Vagina (tissue), 2 donors: ENCODE data around the gene ARMH2. TPM values are rescaled to one million over a fixed set of nuclear protein-coding genes. Genes with fewer than 3 reads are reported as not detected.
"Not testable (repeated sequence)": the region's sequence is repeated elsewhere in the genome, so short reads cannot be mapped to it uniquely, and the experiment has no call there.

Experiments
- DNase-seq, 2 donors: peaks; one replicate each; pipeline ENCODE4 v3.0.0-alpha.2; 2017; ENCODE audit errors: extremely low spot score in 2 of 2
- H3K27ac ChIP-seq: fragments of 200-600 bp; sonication (generic); one replicate; pipeline ENCODE4 v1.5.1; 2019
- H3K27me3 ChIP-seq: fragments of 200-600 bp; sonication (generic); one replicate; pipeline ENCODE4 v1.5.1; 2019
- H3K36me3 ChIP-seq, 2 donors: fragments of 200-600 bp; sonication (generic); one replicate each; pipeline ENCODE4 v1.5.1; 2017 to 2019
- H3K4me1 ChIP-seq: fragments of 200-600 bp; sonication (generic); one replicate; pipeline ENCODE4 v1.5.1; 2019
- H3K4me3 ChIP-seq, 2 donors: fragments of 200-600 bp; sonication (generic); 1 replicate in 1 of 2; 2 replicates in 1 of 2; pipeline ENCODE4 v1.5.1; 2016 to 2019
- H3K9me3 ChIP-seq: fragments of 200-600 bp; sonication (generic); one replicate; pipeline ENCODE4 v1.5.1; 2019
- POLR2A ChIP-seq, 2 donors: fragments of 450-650 bp; IDR thresholded peaks; one replicate each; pipeline ENCODE4 v1.6.1; 2017; ENCODE audit warnings: antibody characterized with exemption in 2 of 2, mild to moderate bottlenecking in 2 of 2, moderate library complexity in 2 of 2
- POLR2AphosphoS5 ChIP-seq, 2 donors: sonication (generic); formaldehyde crosslinking; IDR thresholded peaks; one replicate each; pipeline ENCODE4 v1.9.0; 2017; ENCODE audit warnings: antibody characterized with exemption in 2 of 2, mild to moderate bottlenecking in 2 of 2, low read depth in 1 of 2; ENCODE audit not compliant: insufficient read depth in 1 of 2
- intact Hi-C: fragments of 100-400 bp; cut with DNase I; formaldehyde crosslinking; loops from one replicate; pipeline ENCODE4 v1.15.1; 2023
- total RNA-seq: library from RNA; depleted of rRNA; stranded (reverse); fragments of >200 nt; gene quantifications from one replicate; pipeline ENCODE4 v1.2.3, GENCODE V29; 2016
- TF ChIP-seq, protein P1 (sequence below), 3 experiments: fragments of 450-650 bp in 2 of 3; fragments of 200-600 bp in 1 of 3; sonication (generic) in 1 of 3; IDR thresholded peaks; one replicate each; pipeline ENCODE4 v1.5.1; 2017 to 2019; ENCODE audit warnings: antibody characterized with exemption in 3 of 3, mild to moderate bottlenecking in 2 of 3, moderate library complexity in 2 of 3

ARMH2 gene
- total RNA-seq, 1 donor from 2014 or later: not detected

DNA sequence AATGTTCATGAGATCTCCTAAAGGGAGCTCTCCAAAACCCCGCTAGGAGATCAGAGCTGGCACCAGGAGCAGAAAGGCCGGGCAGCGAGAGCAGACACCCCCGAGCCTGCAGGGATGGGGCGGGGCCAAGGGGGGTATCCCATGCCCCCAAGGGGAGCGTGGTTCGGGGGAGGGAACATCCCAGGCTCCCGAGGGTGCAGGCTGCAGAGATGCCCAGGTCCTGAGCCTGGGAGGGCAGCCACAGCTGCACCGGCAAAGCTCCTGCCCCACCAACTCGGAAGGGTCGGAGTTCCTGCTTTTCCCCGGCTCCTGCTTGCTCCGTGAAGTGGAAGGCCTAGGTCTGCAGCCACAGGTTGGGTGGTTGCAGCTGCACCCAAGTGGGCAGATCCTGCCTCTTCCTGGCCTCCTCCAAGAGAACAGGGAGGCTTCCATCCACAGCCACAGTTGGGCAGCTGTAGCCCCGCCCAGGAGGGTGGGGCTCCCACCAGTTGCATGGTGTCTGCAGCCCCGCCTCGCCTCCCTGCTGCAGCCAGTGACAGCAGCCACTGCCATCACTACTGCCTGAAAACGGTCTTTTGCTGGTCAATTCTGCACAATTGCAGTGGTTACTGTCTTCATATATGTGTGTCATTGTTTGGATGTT, 37.4 kb downstream of the ARMH2 start:
- DNase-seq: no peak
- no peaks in the 10 kb centered on the region for H3K27me3 ChIP-seq
- no peak overlapping the region for H3K4me3 ChIP-seq
- no peak overlapping the region for H3K27ac ChIP-seq
- intact Hi-C loops: no loop called here
- no peaks in the 10 kb centered on the region for H3K9me3 ChIP-seq
- no peaks in the 10 kb centered on the region for H3K36me3 ChIP-seq
- no peaks in the 10 kb centered on the region for H3K4me1 ChIP-seq
- TF ChIP-seq POLR2A (IDR thresholded peaks at IDR 0.05) (no peak), POLR2AphosphoS5 (IDR thresholded peaks at IDR 0.05; ENCODE audit: insufficient read depth in 1 of 2, low read depth in 1 of 2) (no peak)
- TF ChIP-seq, protein P1, sequence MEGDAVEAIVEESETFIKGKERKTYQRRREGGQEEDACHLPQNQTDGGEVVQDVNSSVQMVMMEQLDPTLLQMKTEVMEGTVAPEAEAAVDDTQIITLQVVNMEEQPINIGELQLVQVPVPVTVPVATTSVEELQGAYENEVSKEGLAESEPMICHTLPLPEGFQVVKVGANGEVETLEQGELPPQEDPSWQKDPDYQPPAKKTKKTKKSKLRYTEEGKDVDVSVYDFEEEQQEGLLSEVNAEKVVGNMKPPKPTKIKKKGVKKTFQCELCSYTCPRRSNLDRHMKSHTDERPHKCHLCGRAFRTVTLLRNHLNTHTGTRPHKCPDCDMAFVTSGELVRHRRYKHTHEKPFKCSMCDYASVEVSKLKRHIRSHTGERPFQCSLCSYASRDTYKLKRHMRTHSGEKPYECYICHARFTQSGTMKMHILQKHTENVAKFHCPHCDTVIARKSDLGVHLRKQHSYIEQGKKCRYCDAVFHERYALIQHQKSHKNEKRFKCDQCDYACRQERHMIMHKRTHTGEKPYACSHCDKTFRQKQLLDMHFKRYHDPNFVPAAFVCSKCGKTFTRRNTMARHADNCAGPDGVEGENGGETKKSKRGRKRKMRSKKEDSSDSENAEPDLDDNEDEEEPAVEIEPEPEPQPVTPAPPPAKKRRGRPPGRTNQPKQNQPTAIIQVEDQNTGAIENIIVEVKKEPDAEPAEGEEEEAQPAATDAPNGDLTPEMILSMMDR (IDR thresholded peaks at IDR 0.05): no peak

DNA sequence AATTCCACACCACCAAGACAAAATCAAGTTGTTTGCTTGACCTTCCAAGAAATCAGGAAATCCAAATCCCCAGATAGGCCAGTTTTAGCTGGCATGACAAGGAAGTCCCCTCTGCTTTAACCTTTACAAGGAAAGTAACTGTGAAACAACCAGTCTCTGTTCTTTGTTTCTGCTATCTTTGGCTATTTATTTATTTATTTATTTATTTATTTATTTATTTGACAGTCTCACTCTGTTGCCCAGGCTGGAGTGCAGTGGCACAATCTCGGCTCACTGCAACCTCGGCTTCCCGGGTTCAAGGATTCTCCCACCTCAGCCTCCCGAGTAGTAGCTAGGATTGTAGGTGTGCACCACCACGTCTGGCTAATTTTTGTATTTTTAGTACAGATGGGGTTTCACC, 38.5 kb downstream of the ARMH2 start:
- TF ChIP-seq POLR2A (IDR thresholded peaks at IDR 0.05) (no peak), POLR2AphosphoS5 (IDR thresholded peaks at IDR 0.05; ENCODE audit: insufficient read depth in 1 of 2, low read depth in 1 of 2) (no peak)
- TF ChIP-seq, protein P1 (IDR thresholded peaks at IDR 0.05): no peak
- intact Hi-C loops: no loop called here
- no peak overlapping the region for H3K27ac ChIP-seq
- no peak for DNase-seq
- H3K36me3 ChIP-seq: no peaks in the 10 kb centered on the region
- no peaks in the 10 kb centered on the region for H3K27me3 ChIP-seq
- no peaks in the 10 kb centered on the region for H3K9me3 ChIP-seq
- no peaks in the 10 kb centered on the region for H3K4me1 ChIP-seq
- no peak overlapping the region for H3K4me3 ChIP-seq

DNA sequence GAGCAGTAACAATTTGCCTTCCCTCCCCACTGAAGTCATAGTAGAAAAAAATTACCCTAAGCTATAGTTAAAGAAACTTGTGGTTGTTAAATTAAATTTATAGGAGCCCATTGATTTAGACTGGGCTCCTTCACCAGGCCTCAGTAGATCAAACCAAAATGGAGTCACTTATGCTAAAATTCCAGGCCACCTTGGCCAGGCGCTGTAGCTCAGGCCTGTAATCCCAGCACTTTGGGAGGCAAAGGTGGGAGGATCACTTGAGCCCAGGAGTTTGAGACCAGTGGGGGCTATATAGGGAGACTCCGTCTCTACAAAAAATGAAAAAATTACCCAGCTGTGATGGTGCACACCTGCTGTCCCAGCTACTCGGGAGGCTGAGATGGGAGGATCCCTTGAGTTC, 39.0 kb downstream of the ARMH2 start:
- H3K9me3 ChIP-seq: no peaks in the 10 kb centered on the region
- no peak overlapping the region for H3K4me3 ChIP-seq
- no peaks in the 10 kb centered on the region for H3K36me3 ChIP-seq
- DNase-seq: no peak
- H3K4me1 ChIP-seq: no peaks in the 10 kb centered on the region
- no peaks in the 10 kb centered on the region for H3K27me3 ChIP-seq
- TF ChIP-seq, protein P1 (IDR thresholded peaks at IDR 0.05): no peak
- TF ChIP-seq POLR2A (IDR thresholded peaks at IDR 0.05) (no peak), POLR2AphosphoS5 (IDR thresholded peaks at IDR 0.05; ENCODE audit: insufficient read depth in 1 of 2, low read depth in 1 of 2) (no peak)
- intact Hi-C loops: no loop called here
- H3K27ac ChIP-seq: no peak overlapping the region

DNA sequence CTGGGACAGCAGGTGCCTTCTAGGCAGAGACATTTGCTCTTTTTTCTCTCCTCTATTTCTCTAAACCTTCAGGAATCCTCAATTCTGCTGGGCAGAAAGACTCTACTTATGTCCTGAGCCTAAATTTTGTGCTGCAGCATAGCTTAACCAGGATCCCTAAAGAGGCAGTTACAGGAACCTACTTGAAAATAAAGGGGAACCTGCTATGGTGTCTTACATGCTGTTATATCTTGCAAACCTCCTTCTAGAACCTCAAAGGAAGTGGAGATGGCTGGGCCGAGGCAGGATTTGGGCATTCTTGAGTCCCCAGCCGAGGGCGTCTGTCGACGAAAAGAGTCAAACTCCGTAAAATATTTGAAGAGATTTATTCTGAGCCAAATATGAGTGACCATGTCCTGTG, 41.1 kb downstream of the ARMH2 start:
- intact Hi-C loops: no loop called here
- H3K4me1 ChIP-seq: no peaks in the 10 kb centered on the region
- TF ChIP-seq, protein P1 (IDR thresholded peaks at IDR 0.05): no peak
- TF ChIP-seq POLR2AphosphoS5 (IDR thresholded peaks at IDR 0.05; ENCODE audit: insufficient read depth in 1 of 2, low read depth in 1 of 2): no peak
- TF ChIP-seq POLR2A (IDR thresholded peaks at IDR 0.05): no peak
- DNase-seq: no peak
- no peaks in the 10 kb centered on the region for H3K27me3 ChIP-seq
- H3K27ac ChIP-seq: no peak overlapping the region
- H3K4me3 ChIP-seq: no peak overlapping the region
- no peaks in the 10 kb centered on the region for H3K36me3 ChIP-seq
- H3K9me3 ChIP-seq: no peaks in the 10 kb centered on the region

DNA sequence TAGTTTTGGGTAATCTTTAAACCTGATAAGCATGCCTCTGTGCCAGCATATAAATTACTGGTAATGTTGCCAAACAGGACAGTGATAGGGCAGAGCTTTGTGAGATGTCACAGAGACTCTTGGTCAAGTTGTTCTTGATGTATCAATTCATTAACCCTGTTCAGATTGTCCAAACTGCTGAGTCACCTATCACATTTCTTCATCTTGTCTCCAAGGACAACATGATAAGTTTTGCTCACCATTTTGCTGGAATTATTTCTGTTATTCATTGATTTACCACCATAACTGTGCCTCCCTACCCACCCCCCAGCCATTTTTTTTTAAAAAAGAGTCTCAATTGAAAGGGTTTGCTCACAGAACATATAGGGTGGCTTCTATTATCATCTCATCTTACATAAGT, 43.4 kb downstream of the ARMH2 start:
- TF ChIP-seq, protein P1 (IDR thresholded peaks at IDR 0.05): no peak
- TF ChIP-seq POLR2A (IDR thresholded peaks at IDR 0.05) (no peak), POLR2AphosphoS5 (IDR thresholded peaks at IDR 0.05; ENCODE audit: insufficient read depth in 1 of 2, low read depth in 1 of 2) (no peak)

DNA sequence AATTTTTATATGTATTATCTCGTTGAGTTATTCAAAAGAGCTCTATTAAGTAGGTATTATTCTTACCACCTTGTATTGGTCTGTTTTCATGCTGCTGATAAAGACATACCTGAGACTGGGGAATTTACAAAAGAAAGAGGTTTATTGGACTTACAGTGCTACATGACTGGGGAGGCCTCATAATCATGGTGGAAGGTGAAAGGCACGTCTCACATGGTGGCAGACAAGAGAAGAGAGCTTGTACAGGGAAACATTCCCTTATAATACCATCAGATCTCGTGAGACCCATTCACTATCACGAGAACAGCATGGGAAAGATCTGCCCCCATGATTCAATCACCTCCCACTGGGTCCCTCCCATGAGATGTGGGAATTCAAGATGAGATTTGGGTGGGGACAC, 44.3 kb downstream of the ARMH2 start:
- H3K4me1 ChIP-seq, H3K27ac ChIP-seq, H3K9me3 ChIP-seq, H3K27me3 ChIP-seq, intact Hi-C loops, H3K4me3 ChIP-seq, DNase-seq, H3K36me3 ChIP-seq: not testable (repeated sequence)

More for the DNA sequence above, 43.4 kb downstream of the ARMH2 start:
- Histone ChIP-seq H3K27me3 (no peaks in the 10 kb centered on the region), H3K36me3 (no peaks in the 10 kb centered on the region), H3K4me1 (no peaks in the 10 kb centered on the region), H3K27ac (no peak overlapping the region), H3K9me3 (no peaks in the 10 kb centered on the region), H3K4me3 (no peak overlapping the region)
- no peak for DNase-seq
- intact Hi-C loops: no loop called here
